ENCODE measurements around the gene PBX2.

Gene PBX2

GRCh38 chr6:32151181-32151862 lies 38.7 kb downstream of the PBX2 start:
- Histone ChIP-seq H3K27me3 (ENCODE audit: insufficient read depth, poor library complexity, severe bottlenecking) (peaks cover 48% of the 10 kb centered on the region), H3K27ac (replicated peaks) (no peak overlapping the region), H3K4me3 (replicated peaks; ENCODE audit: insufficient read depth, low read length) (no peak overlapping the region)
- DNase-seq (ENCODE audit: low read depth in 1 of 2, low spot score in 1 of 2), result no peak
- TF ChIP-seq CTCF (IDR thresholded peaks at IDR 0.05; ENCODE audit: insufficient read depth, low read length) (no peak), POLR2AphosphoS5 (IDR thresholded peaks at IDR 0.05; ENCODE audit: low read depth) (no peak), SPI1 (IDR thresholded peaks at IDR 0.05; ENCODE audit: borderline replicate concordance, low read depth) (no peak), REST (IDR thresholded peaks at IDR 0.05; ENCODE audit: insufficient replicate concordance, low read depth) (no peak), GABPA (IDR thresholded peaks at IDR 0.05; ENCODE audit: low read depth) (no peak)

GRCh38 chr6:32149932-32150870 lies 39.8 kb downstream of the PBX2 start:
- peaks cover 48% of the 10 kb centered on the region for H3K27me3 ChIP-seq (ENCODE audit: insufficient read depth, poor library complexity, severe bottlenecking)
- H3K4me3 ChIP-seq (replicated peaks; ENCODE audit: insufficient read depth, low read length), result no peak overlapping the region
- no peak overlapping the region for H3K27ac ChIP-seq (replicated peaks)
- TF ChIP-seq GABPA (IDR thresholded peaks at IDR 0.05; ENCODE audit: low read depth) (no peak), POLR2AphosphoS5 (IDR thresholded peaks at IDR 0.05; ENCODE audit: low read depth) (no peak), CTCF (IDR thresholded peaks at IDR 0.05; ENCODE audit: insufficient read depth, low read length) (no peak), SPI1 (IDR thresholded peaks at IDR 0.05; ENCODE audit: borderline replicate concordance, low read depth) (no peak), REST (IDR thresholded peaks at IDR 0.05; ENCODE audit: insufficient replicate concordance, low read depth) (no peak)
- DNase-seq (ENCODE audit: low read depth in 1 of 2, low spot score in 1 of 2), result no peak

- Histone ChIP-seq H3K27me3 (ENCODE audit: insufficient read depth, poor library complexity, severe bottlenecking) (peaks cover 40% of the 10 kb centered on the region), H3K4me3 (replicated peaks; ENCODE audit: insufficient read depth, low read length) (no peak overlapping the region), H3K27ac (replicated peaks) (no peak overlapping the region)
- no peak for TF ChIP-seq REST (IDR thresholded peaks at IDR 0.05; ENCODE audit: insufficient replicate concordance, low read depth)
- no peak for TF ChIP-seq CTCF (IDR thresholded peaks at IDR 0.05; ENCODE audit: insufficient read depth, low read length)
- no peak for TF ChIP-seq POLR2AphosphoS5 (IDR thresholded peaks at IDR 0.05; ENCODE audit: low read depth)
- TF ChIP-seq SPI1 (IDR thresholded peaks at IDR 0.05; ENCODE audit: borderline replicate concordance, low read depth), result no peak
- no peak for TF ChIP-seq GABPA (IDR thresholded peaks at IDR 0.05; ENCODE audit: low read depth)
- DNase-seq (ENCODE audit: low read depth in 1 of 2, low spot score in 1 of 2), result no peak
Observed at GRCh38 chr6:32149092-32149755, 40.8 kb downstream of the PBX2 start.
